NCI-H1436 (cell line): Measurements from ENCODE around the gene PKIG.
"Not testable (repeated sequence)": the region's sequence is repeated elsewhere in the genome, so short reads cannot be mapped to it uniquely, and the experiment has no call there.

Source experiments
- DNase-seq: peaks from one replicate; lab custom pipeline; 2025; lab: John Stamatoyannopoulos, UW

The PKIG gene

GRCh38 chr20:44582311-44583025, at the start of gene PKIG:
TSS of gene PKIG (plus strand) at chr20:44582579. CDS start at chr20:44614557, 31,978 bp downstream.
- DNase-seq, result no peak

DNA sequence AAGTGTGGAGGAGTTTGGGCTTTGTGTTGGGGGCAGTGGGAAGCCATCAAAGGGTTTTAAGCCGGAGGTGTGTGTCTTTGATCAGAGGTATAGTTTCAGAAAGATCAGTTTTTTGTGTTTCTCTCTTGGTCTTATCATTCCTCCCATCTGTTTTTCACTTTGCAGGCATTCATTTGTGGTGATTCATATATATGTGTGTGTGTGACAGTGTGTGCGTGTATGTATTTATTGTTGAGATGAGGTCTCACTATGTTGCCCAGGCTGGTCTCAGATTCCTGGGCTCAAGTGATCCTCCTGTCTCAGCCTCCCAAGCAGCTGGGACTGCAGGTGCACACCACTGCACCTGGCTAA, 49.4 kb upstream of the PKIG start:
- no peak for DNase-seq

- DNase-seq, result no peak
Measured at GRCh38 chr20:44533928-44534327, 48.5 kb upstream of the PKIG start.

DNA sequence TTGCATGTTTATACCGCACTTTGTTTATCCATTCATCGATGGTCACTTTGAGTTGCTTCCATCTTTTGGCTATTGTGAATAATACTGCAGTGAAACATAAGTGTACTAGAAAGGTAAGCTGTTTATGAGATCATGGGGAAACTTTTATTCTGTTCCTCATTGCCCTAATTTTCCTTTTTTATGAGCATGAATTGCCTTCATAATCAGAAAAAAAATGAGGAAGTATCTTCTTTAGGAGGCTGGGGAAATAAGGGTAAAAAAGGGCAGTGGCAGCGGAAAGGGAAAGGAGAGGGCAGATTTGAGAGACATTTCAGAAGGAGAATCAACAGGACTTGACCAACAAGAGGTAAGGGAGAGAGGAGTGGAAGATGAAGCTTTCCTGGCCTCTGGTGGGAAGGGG, 46.2 kb upstream of the PKIG start:
- no peak for DNase-seq

DNA sequence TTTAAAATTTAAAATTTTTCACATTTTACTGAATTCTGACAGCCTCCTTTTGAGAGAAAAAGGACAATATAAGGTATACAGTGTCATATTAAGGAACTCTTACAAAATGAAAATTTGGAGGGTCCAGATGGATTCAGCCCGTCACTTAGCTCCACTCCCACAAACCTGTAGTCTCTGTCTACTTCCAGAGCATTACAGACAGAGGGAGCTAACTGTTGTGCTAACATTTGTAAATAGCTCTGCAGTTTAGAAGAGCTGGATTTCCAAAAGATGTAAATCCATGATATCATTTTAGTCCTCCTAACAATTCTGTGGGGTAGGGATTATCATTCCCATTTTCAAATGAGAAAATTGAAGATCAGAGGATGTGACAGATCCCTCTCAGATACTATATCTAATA, 44.4 kb upstream of the PKIG start:
- no peak for DNase-seq

DNA sequence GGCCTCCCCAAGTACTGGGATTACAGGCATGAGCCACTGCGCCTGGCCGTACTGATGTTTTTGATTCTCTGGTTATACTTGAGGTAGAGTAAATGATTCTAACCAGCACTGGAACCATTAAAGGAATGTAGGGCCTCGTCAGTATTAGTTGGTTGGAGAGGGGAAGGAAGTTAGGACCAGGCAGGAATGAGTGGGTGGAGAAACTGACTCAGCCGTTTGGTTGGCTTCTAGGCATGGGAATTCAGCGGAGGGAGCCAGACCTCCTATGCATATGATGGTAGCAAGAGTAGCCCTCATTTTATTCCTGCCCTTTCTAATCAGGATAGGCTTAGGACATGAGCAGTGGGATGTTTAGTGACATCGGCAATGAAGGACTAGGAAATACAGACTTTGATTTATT, 41.5 kb upstream of the PKIG start:
- no peak for DNase-seq

DNA sequence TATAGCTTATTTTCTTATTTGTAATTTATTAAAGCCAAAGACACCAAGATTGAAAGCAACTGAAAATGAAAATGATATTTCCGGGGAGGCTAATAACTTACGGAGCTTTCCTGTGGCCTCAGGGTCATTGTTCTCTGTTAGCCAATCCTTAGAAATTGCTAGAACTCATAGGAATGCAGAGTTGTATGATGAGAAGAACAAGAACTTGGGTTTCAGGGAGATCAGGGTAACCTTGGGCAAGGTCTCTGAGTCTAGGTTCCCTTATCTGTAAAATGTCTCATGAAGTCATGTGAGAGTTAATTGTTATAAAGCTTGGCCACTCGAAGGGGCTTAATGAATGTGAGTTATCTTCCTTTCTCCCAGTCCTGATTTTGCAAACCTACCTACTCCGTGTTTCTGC, 40.4 kb upstream of the PKIG start:
- DNase-seq, result no peak

DNA sequence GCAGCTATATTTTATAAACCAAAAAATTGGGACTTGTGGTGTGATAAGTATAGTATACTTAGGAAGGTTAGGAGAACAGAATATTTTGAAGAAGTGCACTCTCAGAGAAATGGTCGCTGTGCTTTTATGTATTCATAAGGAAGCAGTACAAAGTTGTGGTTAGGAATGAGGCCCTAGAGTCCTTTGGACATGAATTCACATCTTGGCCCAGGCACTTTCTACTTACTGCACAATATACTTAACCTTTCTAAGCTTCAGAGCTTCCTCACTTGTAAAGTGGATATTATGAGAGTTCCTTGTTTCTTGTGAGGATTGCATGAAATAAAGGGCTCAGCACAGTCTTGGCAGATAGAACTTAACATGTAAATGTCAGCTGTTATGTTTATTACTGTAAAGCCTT, 39.5 kb upstream of the PKIG start:
- DNase-seq, result no peak

- no peak for DNase-seq
Measured at GRCh38 chr20:44543358-44543757, 39.0 kb upstream of the PKIG start.

- no peak for DNase-seq
Measured at GRCh38 chr20:44544263-44544662, 38.1 kb upstream of the PKIG start.

- no peak for DNase-seq
Measured at GRCh38 chr20:44547419-44547818, 35.0 kb upstream of the PKIG start.

GRCh38 chr20:44549123-44549522, 33.3 kb upstream of the PKIG start:
- DNase-seq, result no peak

DNA sequence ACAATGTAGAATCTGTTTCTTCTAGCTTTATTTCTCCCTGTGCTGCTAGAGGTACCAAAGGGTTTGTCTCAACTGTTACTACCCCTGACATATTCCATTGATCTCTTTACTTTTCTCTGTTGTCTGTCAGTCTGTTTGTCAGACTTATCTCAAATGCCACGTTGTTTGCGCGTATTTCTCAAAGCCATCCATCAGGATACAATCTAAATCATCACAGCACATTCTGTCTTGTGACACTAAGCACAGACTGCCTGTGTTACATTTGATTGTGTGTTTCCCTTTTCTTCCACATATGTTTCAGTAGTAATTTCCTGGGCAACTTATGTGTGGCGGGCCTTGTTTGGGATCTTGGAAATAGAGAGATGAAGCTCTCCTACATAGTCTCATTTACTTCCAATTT, 30.3 kb upstream of the PKIG start:
- no peak for DNase-seq

- DNase-seq, result no peak
Measured at GRCh38 chr20:44552568-44552949, 29.8 kb upstream of the PKIG start.

DNA sequence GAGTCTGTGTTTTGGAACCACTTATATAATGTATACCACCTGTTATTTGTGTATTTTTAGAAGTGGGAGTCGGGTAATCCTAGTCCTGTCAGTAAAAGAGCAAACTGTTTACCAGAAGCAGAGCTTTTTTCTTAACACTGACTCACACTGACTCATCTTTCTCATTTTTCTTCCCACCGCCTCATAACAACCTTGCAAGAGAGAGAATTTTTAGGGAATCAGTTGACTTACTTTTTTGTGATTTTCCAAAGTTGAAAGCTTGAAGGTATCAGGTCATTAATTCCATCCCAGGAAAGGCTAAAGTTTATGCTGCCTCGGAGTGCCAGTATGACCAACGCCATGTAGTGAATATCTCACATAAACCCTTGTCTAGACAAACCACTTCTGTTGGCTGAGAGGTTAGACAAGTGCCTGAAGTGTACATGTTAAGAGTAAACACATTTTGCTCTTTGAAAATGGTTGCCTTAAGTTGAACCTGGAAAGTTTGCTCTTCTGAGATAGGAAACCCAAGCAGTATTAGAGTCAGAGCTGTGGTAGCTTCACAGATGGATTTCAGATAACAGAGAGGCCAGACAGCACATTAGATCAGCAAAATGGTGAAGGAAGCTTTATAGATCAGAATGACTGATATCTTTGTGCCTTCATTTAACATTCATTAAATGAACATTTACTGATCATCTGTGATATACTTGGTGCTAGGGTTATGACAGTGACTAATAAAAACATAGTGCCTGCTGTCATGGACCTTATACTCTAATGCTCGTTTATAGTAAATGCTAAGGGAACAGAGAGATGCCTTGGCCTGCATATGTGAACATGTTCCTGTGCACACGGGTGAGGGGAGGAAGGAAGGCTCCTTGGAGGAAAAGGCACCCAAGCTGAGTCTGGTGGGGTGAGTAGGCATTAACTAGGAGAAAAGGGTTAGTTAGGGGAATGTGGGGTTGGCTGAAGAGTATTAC, 29.1 kb upstream of the PKIG start:
- DNase-seq, result no peak

DNA sequence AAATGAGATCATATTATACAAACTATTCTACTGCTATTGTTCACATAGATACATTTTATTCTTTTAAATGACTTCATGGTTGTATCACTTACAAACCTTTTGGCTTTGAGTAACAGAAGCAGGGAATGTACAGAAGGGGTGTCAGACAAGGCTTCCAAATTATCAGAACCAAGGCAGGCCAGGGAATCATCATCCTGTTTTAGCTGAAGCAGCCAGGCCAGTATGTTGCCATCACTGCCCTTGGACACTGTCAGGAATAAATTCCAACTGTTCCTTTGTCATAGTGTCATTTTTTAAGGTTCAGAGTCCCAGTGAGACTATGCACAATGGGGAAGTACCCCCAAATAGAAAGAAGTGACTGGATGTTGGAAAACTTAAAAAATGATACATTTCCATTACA, 23.1 kb upstream of the PKIG start:
- no peak for DNase-seq

- no peak for DNase-seq
Measured at GRCh38 chr20:44560229-44560628, 22.1 kb upstream of the PKIG start.

DNA sequence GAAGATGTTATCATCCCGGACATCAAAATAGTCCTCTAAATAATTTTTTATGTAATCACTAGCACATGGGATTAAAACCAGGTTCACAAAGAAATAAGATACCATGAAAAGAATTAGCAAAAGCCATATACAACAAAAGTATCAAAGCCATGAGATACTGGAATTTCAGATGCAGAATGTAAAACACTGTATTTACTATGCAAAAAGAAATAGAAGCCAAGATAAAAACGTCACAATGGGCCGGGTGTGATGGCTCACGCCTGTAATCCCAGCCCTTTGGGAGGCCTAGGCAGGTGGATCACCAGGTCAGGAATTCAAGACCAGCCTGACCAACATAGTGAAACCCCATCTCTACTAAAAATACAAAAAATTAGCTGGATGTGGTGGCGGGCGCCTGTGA, 21.6 kb upstream of the PKIG start:
- not testable (repeated sequence) for DNase-seq

- no peak for DNase-seq
Measured at GRCh38 chr20:44561876-44562275, 20.5 kb upstream of the PKIG start.

- no peak for DNase-seq
Measured at GRCh38 chr20:44566018-44566417, 16.4 kb upstream of the PKIG start.

DNA sequence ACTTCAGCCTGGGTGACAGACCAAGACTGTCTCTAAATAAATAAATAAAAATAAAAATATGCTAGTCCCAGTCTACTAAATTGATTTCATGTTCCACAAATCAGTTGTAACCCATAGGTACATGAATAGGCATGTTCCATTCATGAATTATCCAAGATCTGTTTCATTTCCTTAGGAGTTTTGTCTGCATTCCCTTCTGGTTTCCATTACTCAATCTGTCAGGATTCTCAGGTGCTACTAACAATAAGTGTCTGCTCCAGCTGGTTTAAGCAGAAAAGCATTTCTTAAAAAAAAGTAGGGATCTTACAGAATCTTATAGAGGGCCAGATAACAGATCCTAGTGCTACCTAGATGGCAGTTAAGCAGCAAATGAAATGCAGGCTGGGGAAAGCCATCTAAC, 15.6 kb upstream of the PKIG start:
- DNase-seq, result no peak

- no peak for DNase-seq
Measured at GRCh38 chr20:44570367-44570766, 12.0 kb upstream of the PKIG start.

DNA sequence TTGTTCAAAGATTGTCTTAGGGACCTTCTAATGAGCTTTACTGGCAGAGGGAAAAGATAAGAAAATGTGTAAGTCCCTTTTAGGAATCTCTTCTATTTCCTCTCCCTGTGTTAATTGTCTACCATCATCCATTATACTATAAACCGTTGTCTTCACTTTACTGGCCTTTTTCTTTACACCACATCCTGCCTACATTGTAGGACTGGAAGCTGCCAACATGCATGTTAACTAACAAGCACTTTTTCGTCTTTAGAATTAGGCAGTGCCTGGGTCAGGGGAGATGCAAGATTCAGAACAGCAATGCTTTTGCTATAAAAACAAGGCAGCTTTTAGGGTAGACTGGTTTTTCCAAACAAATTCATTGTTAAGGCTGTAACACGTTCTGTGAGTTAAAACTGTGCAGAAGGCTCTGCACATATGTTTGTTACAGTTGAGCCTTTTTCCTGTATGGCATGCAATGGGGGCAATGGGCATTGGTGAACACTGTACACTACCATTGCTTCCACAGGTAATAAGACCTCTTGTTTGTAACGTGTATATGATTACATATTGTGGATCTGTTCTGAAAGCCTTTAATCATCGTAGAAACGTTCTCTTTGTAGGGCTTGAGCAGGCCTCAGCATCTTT, 10.9 kb upstream of the PKIG start:
- no peak for DNase-seq
